OCI-LY3 (cell line): ENCODE data around the gene MED13.

Source experiments
- CTCF ChIP-seq: fragments of 200-600, 300-600 bp; sonication (generic); IDR thresholded peaks from 2 replicates; pipeline ENCODE4 v1.5.1; 2014; ENCODE audit warnings: antibody characterized with exemption, low read length, low read depth
- EZH2phosphoT487 ChIP-seq: fragments of 200-600 bp; shearing (Covaris generic); IDR thresholded peaks from 2 replicates; pipeline ENCODE4 v1.6.1; 2018; ENCODE audit warnings: antibody characterized with exemption, mixed run types, low read depth

- TF ChIP-seq CTCF (no peak), EZH2phosphoT487 (no peak)
Observed at GRCh38 chr17:62100055-62100454, 35.0 kb upstream of the MED13 start.
